ENCODE measurements around the gene APCDD1. TPM values are rescaled to one million over a fixed set of nuclear protein-coding genes. Genes with fewer than 3 reads are reported as not detected.

The APCDD1 gene
- total RNA-seq, 1 experiment from 2014 or later = 355 TPM

GRCh38 chr18:10522574-10522973 lies 68.1 kb downstream of the APCDD1 start:
- Histone ChIP-seq H3K36me3 (ENCODE audit: insufficient read depth, low read length, poor library complexity, severe bottlenecking) (no peaks in the 10 kb centered on the region), H3K9me3 (ENCODE audit: low read depth, low read length, poor library complexity, severe bottlenecking) (peaks cover under 1% of the 10 kb centered on the region), H3K27me3 (replicated peaks; ENCODE audit: insufficient read depth, low read depth, low read length, poor library complexity) (no peaks in the 10 kb centered on the region), H3K4me3 (ENCODE audit: low read depth, low read length, poor library complexity, severe bottlenecking) (no peak overlapping the region), H3K4me1 (ENCODE audit: insufficient read depth, low read length, poor library complexity, severe bottlenecking) (peaks cover 26% of the 10 kb centered on the region), H3K27ac (ENCODE audit: low read depth, low read length, poor library complexity, severe bottlenecking) (no peak overlapping the region)
- CTCF ChIA-PET = no interaction called here
- POLR2A ChIA-PET (ENCODE audit: low non-redundant PET) = interaction anchor here (0.6 kb wide), 1 partner anchor 60 kb away, joined by 12 read pairs; no protein-coding TSS in a partner anchor
- no peak for TF ChIP-seq CTCF (conservative IDR thresholded peaks at IDR 0.05; ENCODE audit: low read depth, low read length)
- no peak for TF ChIP-seq EZH2 (IDR thresholded peaks at IDR 0.05; ENCODE audit: borderline replicate concordance, low read depth, low read length, poor library complexity, severe bottlenecking)
- intact Hi-C loops (cut with micrococcal nuclease; ENCODE audit: unreplicated experiment) = loop anchor here (5.0 to 10.0 kb wide), 6 partner anchors 62 to 908 kb away; partner anchors contain the start of genes PPP4R1 and RAB31
- no TSS peak for BruUV-seq (replicated peaks)
- DNase-seq (ENCODE audit: low spot score) = no peak

- ChIA-PET POLR2A (ENCODE audit: low non-redundant PET) (no interaction called here), CTCF (no interaction called here)
- Histone ChIP-seq H3K27me3 (replicated peaks; ENCODE audit: insufficient read depth, low read depth, low read length, poor library complexity) (no peaks in the 10 kb centered on the region), H3K9me3 (ENCODE audit: low read depth, low read length, poor library complexity, severe bottlenecking) (no peaks in the 10 kb centered on the region), H3K4me3 (ENCODE audit: low read depth, low read length, poor library complexity, severe bottlenecking) (no peak overlapping the region), H3K4me1 (ENCODE audit: insufficient read depth, low read length, poor library complexity, severe bottlenecking) (peaks cover 22% of the 10 kb centered on the region), H3K36me3 (ENCODE audit: insufficient read depth, low read length, poor library complexity, severe bottlenecking) (no peaks in the 10 kb centered on the region), H3K27ac (ENCODE audit: low read depth, low read length, poor library complexity, severe bottlenecking) (no peak overlapping the region)
- no TSS peak for BruUV-seq (replicated peaks)
- intact Hi-C loops (cut with micrococcal nuclease; ENCODE audit: unreplicated experiment) = loop anchor here (5.0 to 10.0 kb wide), 6 partner anchors 61 to 909 kb away; partner anchors contain the start of genes PPP4R1 and RAB31
- DNase-seq (ENCODE audit: low spot score) = no peak
- TF ChIP-seq EZH2 (IDR thresholded peaks at IDR 0.05; ENCODE audit: borderline replicate concordance, low read depth, low read length, poor library complexity, severe bottlenecking) (no peak), CTCF (conservative IDR thresholded peaks at IDR 0.05; ENCODE audit: low read depth, low read length) (no peak)
Measured at GRCh38 chr18:10523544-10523943, 69.1 kb downstream of the APCDD1 start.

GRCh38 chr18:10524507-10525370 lies 70.3 kb downstream of the APCDD1 start:
- POLR2A ChIA-PET (ENCODE audit: low non-redundant PET) = no interaction called here
- H3K36me3 ChIP-seq (ENCODE audit: insufficient read depth, low read length, poor library complexity, severe bottlenecking) = no peaks in the 10 kb centered on the region
- H3K27ac ChIP-seq (ENCODE audit: low read depth, low read length, poor library complexity, severe bottlenecking) = no peak overlapping the region
- intact Hi-C loops (cut with micrococcal nuclease; ENCODE audit: unreplicated experiment) = loop anchor here (5.0 to 10.0 kb wide), 6 partner anchors 60 to 910 kb away; partner anchors contain the start of genes PPP4R1 and RAB31
- H3K4me3 ChIP-seq (ENCODE audit: low read depth, low read length, poor library complexity, severe bottlenecking) = no peak overlapping the region
- CTCF ChIA-PET = no interaction called here
- BruUV-seq (replicated peaks) = no TSS peak
- DNase-seq (ENCODE audit: low spot score) = no peak
- H3K4me1 ChIP-seq (ENCODE audit: insufficient read depth, low read length, poor library complexity, severe bottlenecking) = peaks cover 19% of the 10 kb centered on the region
- TF ChIP-seq CTCF (conservative IDR thresholded peaks at IDR 0.05; ENCODE audit: low read depth, low read length) = no peak
- no peaks in the 10 kb centered on the region for H3K27me3 ChIP-seq (replicated peaks; ENCODE audit: insufficient read depth, low read depth, low read length, poor library complexity)
- no peaks in the 10 kb centered on the region for H3K9me3 ChIP-seq (ENCODE audit: low read depth, low read length, poor library complexity, severe bottlenecking)
